K562 (cell line): ENCODE measurements around the gene CISD2. TPM values are rescaled to one million over a fixed set of nuclear protein-coding genes. Genes with fewer than 3 reads are reported as not detected.

Experiments
- ARHGAP35 ChIP-seq: fragments of 450-650 bp; IDR thresholded peaks from 2 replicates; pipeline ENCODE4 v1.6.1; 2018; ENCODE audit not compliant: partially characterized antibody
- ATF3 ChIP-seq, 2 experiments: fragments of 450-650 bp in 1 of 2; sonication (generic) in 1 of 2; formaldehyde crosslinking in 1 of 2; IDR thresholded peaks in 1 of 2; conservative IDR thresholded peaks in 1 of 2; 2 replicates each; pipeline versions ENCODE4 v1.6.1 to v1.8.1; 2016 to 2023; ENCODE audit warnings: mild to moderate bottlenecking in 2 of 2, moderate library complexity in 2 of 2, inconsistent platforms in 1 of 2, missing genetic modification reagents in 1 of 2
- BACH1 ChIP-seq: fragments of 200-800 bp; sonication (Bioruptor generic); IDR thresholded peaks from 2 replicates; pipeline ENCODE4 v1.6.1; 2016; ENCODE audit warnings: missing genetic modification characterization, missing compliant biosample characterization
- BRD9 ChIP-seq: fragments of 450-650 bp; IDR thresholded peaks from 2 replicates; pipeline ENCODE4 v1.6.1; 2018; ENCODE audit warnings: low read depth; ENCODE audit not compliant: partially characterized antibody
- CBX3 ChIP-seq, 2 experiments: IDR thresholded peaks; 1 replicate in 1 of 2; 2 replicates in 1 of 2; pipeline ENCODE4 v1.6.1; 2012; ENCODE audit warnings: inconsistent platforms in 2 of 2, low read length in 2 of 2, borderline replicate concordance in 1 of 2, control low read depth in 1 of 2
- CREBBP ChIP-seq: IDR thresholded peaks from one replicate; pipeline ENCODE4 v1.6.1; 2012; ENCODE audit warnings: low read depth, mild to moderate bottlenecking, control low read depth, inconsistent platforms, low read length
- E2F1 ChIP-seq: sonication (generic); formaldehyde crosslinking; IDR thresholded peaks from 2 replicates; pipeline ENCODE4 v1.8.1; 2023; ENCODE audit warnings: mild to moderate bottlenecking, missing genetic modification reagents, moderate library complexity
- E2F5 ChIP-seq: sonication (generic); formaldehyde crosslinking; IDR thresholded peaks from 2 replicates; pipeline ENCODE4 v1.8.0; 2022; ENCODE audit warnings: mild to moderate bottlenecking, missing genetic modification reagents
- ERF ChIP-seq: fragments of 450-650 bp; formaldehyde crosslinking; IDR thresholded peaks from 2 replicates; pipeline ENCODE4 v1.4.0; 2020; ENCODE audit warnings: mild to moderate bottlenecking, mixed read lengths
- FOXA3 ChIP-seq, 2 experiments: fragments of 450-650 bp in 1 of 2; sonication (generic) in 1 of 2; formaldehyde crosslinking; IDR thresholded peaks in 1 of 2; conservative IDR thresholded peaks in 1 of 2; 2 replicates each; pipeline versions ENCODE4 v1.4.0 to v1.8.0; 2020 to 2022; ENCODE audit warnings: mild to moderate bottlenecking in 2 of 2, missing genetic modification reagents in 1 of 2
- FOXM1 ChIP-seq, 2 experiments: fragments of 450-650 bp in 1 of 2; sonication (generic) in 1 of 2; formaldehyde crosslinking in 1 of 2; IDR thresholded peaks; 2 replicates each; pipeline versions ENCODE4 v1.6.1 to v1.9.0; 2017 to 2022; ENCODE audit warnings: low read depth in 2 of 2, mild to moderate bottlenecking in 2 of 2, missing genetic modification reagents in 1 of 2, moderate library complexity in 1 of 2
- GATAD2B ChIP-seq: fragments of 450-650 bp; IDR thresholded peaks from 2 replicates; pipeline ENCODE4 v1.6.1; 2017; ENCODE audit warnings: mild to moderate bottlenecking, borderline replicate concordance
- PHF20 ChIP-seq: fragments of 450-650 bp; IDR thresholded peaks from 2 replicates; pipeline ENCODE4 v1.6.1; 2018; ENCODE audit not compliant: partially characterized antibody
- ZBTB7A ChIP-seq: IDR thresholded peaks from 2 replicates; pipeline ENCODE4 v1.6.1; 2011; ENCODE audit warnings: low read depth, mild to moderate bottlenecking, low read length, moderate library complexity, borderline replicate concordance; ENCODE audit not compliant: control insufficient read depth
- ZKSCAN1 ChIP-seq: fragments of 150-350 bp; IDR thresholded peaks from 2 replicates; pipeline ENCODE4 v1.6.1; 2016; ENCODE audit warnings: low read depth, low read length
- ZNF445 ChIP-seq: fragments of 250-450 bp; sonication (Bioruptor Pico); IDR thresholded peaks from 2 replicates; pipeline ENCODE4 v1.4.0; 2020; ENCODE audit warnings: low read depth, mild to moderate bottlenecking, moderate library complexity
- ZNF764 ChIP-seq: fragments of 250-450 bp; sonication (Bioruptor Pico); IDR thresholded peaks from 2 replicates; pipeline ENCODE4 v1.4.0; 2020; ENCODE audit warnings: low read depth, mild to moderate bottlenecking, moderate library complexity
- ZSCAN32 ChIP-seq: fragments of 450-650 bp; formaldehyde crosslinking; IDR thresholded peaks from 2 replicates; pipeline ENCODE4 v1.4.0; 2020; ENCODE audit warnings: mild to moderate bottlenecking, moderate library complexity
- polyA plus RNA-seq, 8 experiments: library from polyadenylated mRNA; depleted of rRNA in 4 of 8; stranded (reverse) in 5 of 8; unstranded in 3 of 8; fragments of >200 nt; fragmentation: Nextera tagmentation in 2 of 8; fragmentation: Illumina TruSeq in 1 of 8; extraction: Ambion mirVana in 2 of 8; extraction: Trizol in 1 of 8; gene quantifications; 2 replicates each; pipeline versions ENCODE4 v1.2.1 to v1.2.3, GENCODE V29; 2011 to 2014; ENCODE audit warnings: inconsistent platforms in 1 of 8, missing spikeins in 1 of 8
- total RNA-seq, 7 experiments: library from RNA; depleted of rRNA in 6 of 7; stranded (reverse); fragments of >200 nt in 6 of 7; fragmentation: Illumina TruSeq in 2 of 7; extraction: Trizol in 2 of 7; gene quantifications; 2 replicates each; pipeline versions ENCODE4 v1.2.1 to v1.2.3, GENCODE V29; 2011 to 2021; ENCODE audit warnings: low replicate concordance in 1 of 7

CISD2 gene
- total and polyA plus RNA-seq, 9 of the 15 experiments (the other 6 are each of a cell fraction or from before 2014, with no cell fraction given) = 37.8 to 91.4 (median 59.8) TPM

- TF ChIP-seq ATF3 (IDR thresholded peaks at IDR 0.05) = no peak
- TF ChIP-seq ATF3 (CRISPR knock-in tag; conservative IDR thresholded peaks at IDR 0.05) = no peak; the same call in 1 of the 2 replicates
- no peak for TF ChIP-seq CREBBP
- no peak for TF ChIP-seq ZSCAN32 (CRISPR knock-in tag)
- TF ChIP-seq FOXA3 (CRISPR knock-in tag; conservative IDR thresholded peaks at IDR 0.05 in 1 of 2, IDR thresholded peaks at IDR 0.05 in 1 of 2) = 0 out of 4 replicates have a peak, but pooled peaks of 1 of the 2 experiments have one; percentile 73
- TF ChIP-seq GATAD2B = peak; percentile 43
- TF ChIP-seq E2F5 (CRISPR knock-in tag) = peak; percentile 79; the same call in 1 of the 2 replicates
- TF ChIP-seq BRD9 = peak; percentile 89
- TF ChIP-seq CBX3 (IDR thresholded peaks at IDR 0.05; ENCODE audit: borderline replicate concordance in 1 of 2, low read length in 2 of 2) = peak in 1 of 2 experiments; percentile 57; a peak in 1 of 3 replicates
- 0 out of 2 replicates have a peak, but pooled peaks have one; percentile 50 for TF ChIP-seq E2F1 (CRISPR knock-in tag)
- 0 out of 2 replicates have a peak, but pooled peaks have one; percentile 25 for TF ChIP-seq ZNF764 (CRISPR knock-in tag)
- peak; percentile 39; the same call in 1 of the 2 replicates for TF ChIP-seq ERF
- TF ChIP-seq ZKSCAN1 = peak; percentile 42; the same call in 1 of the 2 replicates
- no peak for TF ChIP-seq BACH1
- peak; percentile 81 for TF ChIP-seq PHF20
- TF ChIP-seq ZNF445 (CRISPR knock-in tag) = no peak
- TF ChIP-seq ZBTB7A = peak; percentile 53; the same call in 1 of the 2 replicates
- TF ChIP-seq FOXM1 (IDR thresholded peaks at IDR 0.05; ENCODE audit: low read depth) = no peak
- TF ChIP-seq FOXM1 (CRISPR knock-in tag; IDR thresholded peaks at IDR 0.05; ENCODE audit: low read depth) = no peak; the same call in none of the 2 replicates
- TF ChIP-seq ARHGAP35 = no peak
These were observed 41.7 kb upstream of the CISD2 start, which contains the start of gene UBE2D3 (continued) for GRCh38 chr4:102826890-102827673.
